ENCODE data around the gene HOXD4.

The HOXD4 gene

GRCh38 chr2:176151442-176152287, at the start of gene HOXD4:
Gene HOXD4 (plus strand): TSS chr2:176151550. CDS start chr2:176151634, 84 bp downstream.
- DNase-seq: no peak

- no peak for DNase-seq
Measured at GRCh38 chr2:176101842-176102241, 49.5 kb upstream of the HOXD4 start.

- DNase-seq: no peak
Measured at GRCh38 chr2:176102309-176102866, 49.0 kb upstream of the HOXD4 start.

GRCh38 chr2:176103194-176103593, 48.2 kb upstream of the HOXD4 start:
- DNase-seq: no peak

DNA sequence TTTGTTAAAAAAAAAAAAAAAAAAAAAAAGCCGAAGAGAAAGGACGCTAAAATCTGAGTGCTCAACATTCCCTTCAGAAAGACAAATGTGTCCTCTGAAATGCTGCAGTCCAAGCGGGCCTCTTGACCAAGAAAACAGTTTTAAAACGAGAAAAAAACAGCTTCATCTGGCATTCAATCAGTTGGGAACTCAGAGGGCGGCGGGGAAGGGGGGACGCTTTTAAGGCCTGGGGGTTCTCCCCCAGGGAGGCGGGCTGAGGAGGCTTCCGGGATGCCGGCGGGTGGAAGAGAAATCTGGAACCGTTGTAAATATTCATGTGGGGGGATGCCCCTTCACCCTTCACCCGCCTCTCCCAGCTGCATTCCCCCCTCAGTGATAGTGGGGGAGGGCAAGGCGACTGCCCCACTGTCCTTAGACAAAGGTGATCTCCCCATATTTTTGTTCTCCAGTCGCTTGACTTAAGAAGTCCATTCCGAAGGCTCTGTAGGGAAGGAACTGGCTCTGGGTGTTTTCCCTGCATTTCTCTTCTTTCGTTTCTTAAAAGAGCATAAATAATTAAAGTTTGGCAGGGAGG, 47.5 kb upstream of the HOXD4 start:
- DNase-seq: no peak

DNA sequence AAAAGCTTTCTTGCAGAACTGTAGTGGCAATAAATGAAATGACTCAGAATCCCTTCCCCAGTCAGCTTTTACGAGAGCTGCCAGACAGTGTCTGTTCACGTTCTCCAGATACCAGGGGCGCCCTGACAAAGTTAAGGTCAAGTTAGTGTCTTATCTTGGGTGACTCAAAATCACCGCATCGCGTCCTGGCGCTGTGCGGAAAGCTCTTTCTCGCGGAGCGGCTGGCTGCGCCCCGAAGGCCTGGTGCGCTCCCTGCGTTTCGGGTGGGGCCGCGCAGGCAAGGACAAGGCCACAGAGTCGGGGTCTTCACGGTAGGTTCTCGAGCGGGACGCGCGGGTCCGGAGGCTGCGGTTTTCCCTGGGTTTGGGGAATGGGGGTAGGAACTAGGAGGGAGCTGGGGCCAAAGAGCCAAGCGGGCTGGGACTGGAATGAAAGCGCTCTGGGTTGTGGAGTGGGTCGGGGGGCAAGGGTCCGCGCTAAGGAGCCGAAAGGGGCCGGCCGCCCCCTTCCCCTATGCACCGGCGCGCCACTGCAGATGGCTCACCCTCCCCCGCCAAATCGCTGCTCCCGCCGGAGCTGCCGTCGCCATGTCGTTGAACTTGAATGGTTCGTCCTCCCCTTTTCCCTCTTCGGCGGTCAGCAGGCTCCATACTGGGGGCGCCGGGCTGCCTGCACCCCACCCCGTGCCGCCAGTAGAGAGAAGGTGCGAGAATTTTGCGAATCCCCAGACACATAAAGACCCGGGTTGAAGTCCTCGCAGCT, 46.9 kb upstream of the HOXD4 start:
- no peak for DNase-seq

GRCh38 chr2:176105078-176105729, 46.1 kb upstream of the HOXD4 start:
- DNase-seq: no peak

DNA sequence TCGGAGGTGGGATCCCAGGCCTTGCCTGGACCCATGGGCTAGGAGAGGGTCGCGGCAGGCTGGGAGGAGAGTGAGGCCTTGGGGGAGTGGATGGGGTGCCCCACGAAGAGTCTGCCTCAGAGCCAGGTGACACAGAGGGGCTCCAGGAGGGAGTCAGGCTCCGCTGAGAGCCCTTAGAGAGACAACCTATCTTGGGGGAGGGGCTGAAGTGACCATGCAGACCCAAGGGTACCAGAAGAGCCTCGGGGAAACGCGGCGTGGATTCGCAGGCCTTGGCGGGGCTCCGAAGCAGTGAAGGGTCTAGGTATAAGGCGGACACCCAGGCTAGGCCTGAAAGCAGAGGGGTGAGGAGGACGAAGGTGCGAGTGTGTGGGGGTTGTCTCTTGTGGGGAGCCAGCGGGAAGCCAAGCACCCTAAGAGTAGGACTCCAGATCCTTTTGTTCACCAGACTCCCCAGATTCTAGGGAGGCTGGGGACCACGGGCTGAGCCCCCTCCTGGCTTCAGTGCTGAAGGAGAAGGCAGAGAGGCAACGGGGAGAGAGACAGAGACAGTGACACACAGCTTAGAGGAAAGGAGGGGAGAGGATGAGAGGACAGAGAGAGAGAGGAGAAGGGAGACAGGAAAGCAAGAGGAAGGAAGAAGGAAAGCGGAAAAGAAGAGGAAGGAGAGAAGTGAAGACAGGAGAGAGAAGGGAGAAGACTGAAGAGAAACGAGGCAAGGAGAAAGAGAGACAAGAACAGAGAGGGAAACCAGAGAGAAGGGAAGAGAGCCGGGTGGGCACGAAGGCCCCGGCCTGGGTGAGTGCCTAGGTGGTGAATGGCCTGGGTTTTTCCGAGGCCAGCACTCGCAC, 45.4 kb upstream of the HOXD4 start:
- no peak for DNase-seq

GRCh38 chr2:176106581-176107539, 44.5 kb upstream of the HOXD4 start, which contains the start of gene HOXD11:
Gene HOXD11 (plus strand): TSS chr2:176107280. CDS start chr2:176107356, 76 bp downstream.
- no peak for DNase-seq

DNA sequence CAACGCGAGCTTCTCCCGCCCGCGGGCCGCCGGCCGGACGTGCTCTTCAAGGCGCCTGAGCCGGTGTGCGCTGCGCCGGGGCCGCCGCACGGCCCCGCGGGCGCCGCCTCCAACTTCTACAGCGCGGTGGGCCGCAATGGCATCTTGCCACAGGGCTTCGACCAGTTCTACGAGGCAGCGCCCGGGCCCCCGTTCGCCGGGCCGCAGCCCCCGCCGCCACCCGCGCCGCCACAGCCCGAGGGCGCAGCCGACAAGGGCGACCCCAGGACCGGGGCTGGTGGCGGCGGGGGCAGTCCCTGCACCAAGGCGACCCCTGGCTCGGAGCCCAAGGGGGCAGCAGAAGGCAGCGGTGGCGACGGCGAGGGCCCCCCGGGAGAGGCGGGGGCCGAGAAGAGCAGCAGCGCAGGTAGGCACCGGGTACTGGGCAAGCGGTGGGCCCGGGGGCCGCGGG, 43.6 kb upstream of the HOXD4 start:
- no peak for DNase-seq

- no peak for DNase-seq
Measured at GRCh38 chr2:176109192-176109901, 42.0 kb upstream of the HOXD4 start.

GRCh38 chr2:176109946-176110345, 41.4 kb upstream of the HOXD4 start:
- no peak for DNase-seq

GRCh38 chr2:176110415-176111308, 40.7 kb upstream of the HOXD4 start:
- no peak for DNase-seq

GRCh38 chr2:176111309-176111663, 40.1 kb upstream of the HOXD4 start:
- no peak for DNase-seq

DNA sequence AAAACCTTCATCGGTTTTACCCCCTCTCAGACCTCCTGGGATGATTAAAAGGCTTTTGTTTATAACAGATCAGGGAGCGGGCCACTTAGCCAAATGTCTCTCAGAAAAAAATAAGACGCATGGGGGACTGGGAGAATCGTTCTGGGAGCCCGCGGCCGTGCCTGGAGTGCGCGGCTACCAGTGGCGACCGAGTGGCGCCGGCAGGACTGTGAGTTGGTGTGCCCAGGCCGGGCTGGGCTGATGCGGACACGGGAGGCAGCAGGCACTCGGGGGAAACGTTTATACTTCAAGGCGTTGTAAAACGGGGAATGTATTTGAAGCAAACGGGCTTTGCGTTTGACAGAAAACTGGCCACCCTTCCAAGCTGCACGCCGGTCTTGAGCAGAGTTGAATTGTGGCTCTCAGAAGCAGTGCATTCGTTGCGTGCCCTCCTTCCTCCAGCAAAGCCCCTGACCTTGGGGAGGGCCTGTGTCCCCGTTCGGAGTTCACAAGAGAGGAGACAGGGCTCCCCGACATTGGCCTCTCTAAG, 39.4 kb upstream of the HOXD4 start:
- DNase-seq: no peak

DNA sequence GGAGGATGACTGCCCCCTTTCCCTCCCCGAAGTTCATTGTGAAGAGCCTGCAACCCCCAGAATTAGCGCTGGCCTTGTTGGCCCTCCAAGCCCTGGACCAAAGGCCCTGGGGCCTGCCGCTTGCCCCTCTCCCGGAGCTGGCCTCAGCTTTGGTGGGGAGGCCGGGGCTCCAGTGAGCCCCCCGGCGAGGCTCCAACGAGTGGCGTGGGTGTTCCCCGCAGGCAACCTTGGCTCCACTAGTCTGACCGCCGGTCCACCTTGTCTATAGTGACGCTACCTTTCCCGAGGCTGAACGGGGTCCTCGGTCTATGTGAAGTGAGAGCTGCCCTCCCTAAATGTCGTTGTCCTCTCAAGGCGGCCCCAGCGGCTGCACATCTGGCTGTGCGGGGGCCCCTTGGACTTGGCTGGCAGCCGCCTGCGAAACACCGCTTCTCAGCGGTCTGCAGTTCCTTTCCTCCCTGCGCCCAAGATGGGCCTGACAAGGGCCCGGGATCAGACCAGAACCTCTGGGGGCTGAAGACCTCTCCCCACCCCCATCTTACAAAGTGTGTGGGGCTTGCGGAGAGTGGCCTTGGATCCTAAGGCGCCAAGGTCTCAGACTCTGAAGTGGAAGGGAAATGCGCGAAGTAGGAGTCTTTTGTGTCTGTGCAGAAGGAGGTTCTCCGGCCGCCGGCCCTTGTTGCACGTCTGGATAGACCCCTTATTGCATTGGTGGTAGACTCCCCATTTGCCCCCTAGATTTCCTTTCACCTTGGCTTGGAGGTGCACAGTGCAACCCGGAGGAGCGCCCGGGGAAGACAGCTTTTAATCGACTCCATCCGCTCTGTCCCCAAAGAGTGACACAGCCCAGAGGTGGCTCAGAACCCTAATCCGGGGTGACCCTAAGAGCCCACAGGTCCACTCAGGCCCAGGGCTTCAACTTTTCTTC, 38.7 kb upstream of the HOXD4 start:
- DNase-seq: no peak
